GM21619 (cell line): ENCODE data around the gene GTF2H4.

Experiments used
- ATAC-seq: cut with Tn5 transposase; IDR thresholded peaks from one replicate; pipeline ENCODE4 v1.9.1; 2021; ENCODE audit not compliant: unreplicated experiment

GTF2H4 gene

GRCh38 chr6:30882204-30882758, 25.7 kb upstream of the GTF2H4 start:
- ATAC-seq: no peak

DNA sequence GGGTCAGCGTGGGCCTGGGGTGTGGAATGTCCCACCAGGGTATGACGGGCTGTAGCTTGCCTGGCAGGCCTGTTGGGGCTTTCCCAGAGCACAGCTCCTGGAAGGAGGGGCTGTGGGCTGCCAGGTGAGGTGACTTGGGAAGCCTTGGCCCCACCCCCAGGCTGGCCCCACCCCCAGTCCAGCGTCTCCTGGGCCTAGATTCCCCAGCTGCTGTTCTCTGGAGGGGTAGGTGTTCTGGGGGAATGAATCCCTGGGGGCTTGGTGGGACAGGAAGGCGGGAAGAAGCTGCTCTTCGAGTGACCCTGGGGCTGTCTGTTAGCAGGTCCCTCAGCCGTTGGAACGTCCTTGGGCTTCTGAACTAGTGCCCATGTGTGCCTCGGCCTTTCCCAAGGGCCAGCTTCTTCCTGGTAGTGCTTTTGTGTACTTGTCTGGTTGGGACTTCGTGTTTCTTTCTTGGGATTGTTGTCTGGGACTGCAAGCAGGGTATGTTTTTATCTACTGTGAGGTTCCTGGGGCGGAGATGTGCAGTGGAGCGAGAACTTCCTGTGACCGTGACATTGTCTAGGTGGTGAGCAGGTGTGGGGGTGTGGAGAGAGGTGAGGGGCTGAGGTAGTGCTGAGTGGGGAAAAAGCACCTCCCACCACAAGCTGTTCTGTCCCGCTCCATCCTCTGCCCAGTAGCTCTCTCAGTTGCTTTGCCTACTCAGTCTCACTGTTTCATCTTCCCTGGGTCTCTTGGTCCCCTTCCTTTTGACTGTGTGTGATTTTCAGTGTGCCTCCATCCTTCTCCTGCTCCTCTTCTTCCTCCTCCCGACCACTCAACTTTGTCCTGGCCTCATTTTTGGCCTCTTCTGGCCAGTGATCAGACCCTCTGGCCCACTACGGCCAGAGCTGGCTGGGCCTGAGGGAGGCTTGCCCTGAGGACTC, 25.0 kb upstream of the GTF2H4 start:
- ATAC-seq: no peak

DNA sequence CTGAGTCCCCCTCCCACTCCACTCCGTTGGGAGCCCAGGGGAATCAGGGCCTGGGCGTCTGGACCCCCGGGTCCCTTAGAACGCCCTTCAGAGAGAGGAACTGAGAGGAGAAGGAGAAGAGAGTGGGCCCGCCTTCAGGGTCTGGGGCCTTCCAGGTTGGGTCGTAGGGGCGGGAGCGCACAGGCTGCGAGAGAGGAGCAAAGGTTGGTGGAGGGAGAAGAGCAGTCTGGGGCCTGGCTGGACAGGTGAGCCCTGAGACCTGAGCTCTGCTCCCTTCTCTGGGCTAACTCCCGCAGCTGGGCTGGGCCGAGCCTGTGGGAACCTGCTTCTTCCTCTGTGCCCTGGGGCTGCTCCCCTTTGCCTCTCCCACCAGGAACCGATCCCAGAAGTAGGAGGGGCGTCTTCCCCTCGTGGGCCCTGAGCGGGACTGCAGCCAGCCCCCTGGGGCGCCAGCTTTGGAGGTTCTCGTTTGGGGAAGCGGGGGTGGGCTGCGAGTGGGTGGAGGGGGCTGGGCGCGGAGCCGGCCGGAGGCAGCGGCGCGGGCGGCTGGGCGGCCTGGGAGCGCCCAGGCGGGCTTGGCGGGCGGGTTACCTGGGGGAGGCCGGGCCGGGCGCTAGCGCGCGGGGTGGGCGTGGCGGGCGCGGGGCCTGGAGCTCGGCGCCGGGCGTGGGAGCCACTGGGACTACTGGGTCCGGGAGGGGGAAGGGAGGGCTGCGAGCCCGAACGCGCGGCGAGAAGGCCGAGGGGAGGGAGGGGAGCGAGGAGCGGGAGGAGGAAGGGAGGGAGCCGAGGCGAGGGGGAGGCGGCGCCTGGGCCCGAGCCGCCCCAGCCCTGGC, 24.1 kb upstream of the GTF2H4 start, which contains the start of gene DDR1:
Gene DDR1 (plus strand): TSS at position 835 of the 836 bp plus-strand sequence. CDS start 4,211 bp downstream, outside the sequence.
- ATAC-seq: no peak

- ATAC-seq: no peak
These were observed 23.2 kb upstream of the GTF2H4 start for GRCh38 chr6:30884521-30885480.

DNA sequence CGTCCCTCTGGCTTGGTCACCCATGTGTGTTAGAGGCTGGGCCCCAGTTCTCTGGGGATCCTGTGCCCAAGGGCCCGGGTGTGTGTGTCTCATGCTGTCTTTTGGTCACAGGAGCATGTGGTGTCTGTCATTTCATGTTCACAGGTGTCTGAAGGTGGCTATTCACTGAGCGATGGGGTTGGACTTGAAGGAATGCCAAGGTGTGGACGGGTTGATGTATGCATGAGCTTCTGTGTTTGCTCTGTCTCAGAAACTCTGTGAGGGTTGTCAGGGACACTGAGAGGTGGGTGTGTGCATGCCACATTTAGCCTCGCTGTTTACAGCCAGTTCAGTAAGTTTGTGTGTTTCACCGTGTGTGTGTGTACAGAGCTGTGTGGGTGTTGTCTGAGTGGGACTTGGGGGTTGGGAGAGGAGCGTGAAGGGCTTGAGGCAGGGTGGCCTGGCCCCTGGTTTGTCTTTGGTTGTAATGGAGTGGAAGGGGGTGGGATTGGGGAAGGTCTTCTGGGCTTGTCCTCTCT, 22.5 kb upstream of the GTF2H4 start:
- ATAC-seq: no peak

DNA sequence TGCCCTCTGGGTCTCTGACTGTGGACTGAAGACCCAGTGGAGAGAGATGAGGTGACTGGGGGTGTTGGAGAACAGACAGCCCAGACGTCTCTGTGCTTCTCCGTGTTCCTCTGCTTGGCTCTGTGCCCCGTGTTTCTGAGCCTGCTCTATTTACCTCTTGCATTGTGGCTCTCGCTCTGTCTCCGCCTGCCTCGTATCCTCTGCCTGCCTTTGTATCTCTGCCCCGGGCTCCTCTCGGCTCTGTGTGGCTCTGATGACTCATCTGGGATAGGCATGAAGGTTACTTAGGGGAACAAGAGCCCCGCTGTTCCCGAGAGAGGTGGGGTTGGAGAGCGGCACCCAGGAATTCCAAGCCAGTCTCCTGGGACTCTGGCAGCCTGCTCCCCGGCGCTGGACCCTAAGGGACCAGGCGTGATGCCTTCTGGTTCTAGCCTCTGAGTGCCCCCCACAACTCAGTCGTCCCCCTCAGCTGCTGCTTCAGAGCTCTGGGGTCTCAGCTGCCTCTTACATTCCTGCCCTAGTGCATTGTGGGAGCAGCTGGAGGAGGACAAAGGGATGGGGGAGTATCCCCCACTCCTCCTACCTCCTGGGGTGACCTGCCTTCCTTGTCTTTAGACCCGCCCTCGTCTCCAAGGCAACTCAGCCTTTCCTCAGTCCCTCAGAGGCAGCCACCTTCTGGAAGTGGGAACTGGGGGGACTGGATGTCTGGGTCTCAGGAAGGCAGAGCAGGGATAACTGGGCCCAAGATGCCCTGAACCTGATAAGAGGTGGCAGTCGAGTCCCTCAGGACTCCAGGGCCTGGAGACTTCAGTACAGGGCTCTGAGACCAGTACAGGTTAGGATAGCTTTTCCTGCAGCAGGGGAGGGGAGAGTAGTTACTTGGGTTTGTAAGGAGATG, 21.8 kb upstream of the GTF2H4 start:
- no peak for ATAC-seq

DNA sequence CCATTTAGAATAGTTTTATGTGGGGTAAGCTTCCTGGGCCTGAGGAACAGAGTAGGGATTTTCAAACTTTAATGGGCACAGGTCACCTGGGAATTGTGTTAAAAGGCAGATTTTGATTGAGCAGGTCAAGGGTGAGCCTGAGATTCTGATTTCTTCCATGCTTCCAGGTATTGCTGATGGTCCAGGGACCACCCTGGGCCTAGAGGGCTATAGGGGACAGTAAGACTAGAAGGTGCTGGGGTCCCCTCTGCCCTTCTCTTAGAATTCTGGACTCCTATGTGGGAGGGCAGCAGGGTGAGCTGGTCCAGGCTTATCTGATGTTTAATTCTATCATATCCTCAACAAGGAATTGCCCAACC, 21.1 kb upstream of the GTF2H4 start:
- ATAC-seq: no peak

DNA sequence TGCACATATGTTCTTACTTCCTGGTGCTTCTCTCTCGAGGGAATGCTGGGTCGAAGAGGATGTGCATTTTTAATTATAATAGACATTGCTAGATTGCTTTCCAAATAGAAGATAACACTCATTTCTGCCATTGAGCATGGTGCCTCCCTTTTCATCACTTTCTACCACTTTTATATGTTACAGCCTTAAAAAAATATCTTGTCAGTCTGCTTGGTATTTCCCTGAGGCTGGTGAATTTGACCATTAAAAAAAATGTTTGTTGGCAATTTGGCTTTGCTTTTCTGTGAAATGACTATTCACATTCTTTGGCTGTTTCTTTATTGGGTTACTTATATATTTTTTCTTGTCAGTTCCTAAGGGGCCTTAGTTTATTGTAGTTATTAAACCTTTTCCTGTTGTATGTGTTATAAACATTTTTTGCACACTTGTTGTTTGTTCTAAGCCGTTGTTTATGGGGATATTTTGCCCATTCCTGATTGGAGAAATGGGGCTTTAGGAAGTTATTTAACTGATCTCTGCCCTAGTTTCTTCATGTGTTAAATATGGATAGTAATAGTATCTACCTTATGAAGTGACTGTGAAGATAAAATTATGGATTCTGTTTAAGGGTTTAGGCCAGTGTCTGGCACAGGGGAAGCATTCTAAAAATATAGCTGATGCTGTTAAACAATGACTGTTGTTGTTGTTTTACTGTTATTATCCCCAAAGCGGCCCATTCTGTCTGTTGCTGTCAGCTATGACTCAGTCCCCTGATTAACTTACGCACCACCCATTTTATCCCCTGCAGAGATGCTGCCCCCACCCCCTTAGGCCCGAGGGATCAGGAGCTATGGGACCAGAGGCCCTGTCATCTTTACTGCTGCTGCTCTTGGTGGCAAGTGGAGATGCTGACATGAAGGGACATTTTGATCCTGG, 19.8 kb upstream of the GTF2H4 start:
- ATAC-seq: no peak

GRCh38 chr6:30888816-30889495, 19.1 kb upstream of the GTF2H4 start:
- no peak for ATAC-seq

DNA sequence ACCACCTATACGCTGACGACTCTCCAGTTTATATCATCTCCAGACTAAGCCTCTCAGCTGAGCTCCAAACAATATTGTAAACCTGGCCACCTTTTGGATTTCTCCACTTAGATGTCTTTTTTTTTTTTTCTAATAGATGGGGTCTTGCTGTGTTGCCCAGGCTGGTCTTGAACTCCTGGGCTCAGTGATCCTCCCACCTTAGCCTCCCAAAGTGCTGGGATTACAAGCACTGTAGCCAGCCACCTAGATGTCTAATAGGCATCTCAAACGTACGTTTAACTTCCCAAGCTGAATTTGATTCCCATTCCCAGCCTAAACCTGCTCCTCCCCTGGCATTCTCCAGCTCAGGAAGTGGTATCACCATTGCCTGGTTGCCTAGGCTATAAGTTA, 18.5 kb upstream of the GTF2H4 start:
- ATAC-seq: no peak

- no peak for ATAC-seq
These were observed 17.9 kb upstream of the GTF2H4 start for GRCh38 chr6:30889921-30890645.

- ATAC-seq: no peak
These were observed 17.2 kb upstream of the GTF2H4 start for GRCh38 chr6:30890646-30891449.

- no peak for ATAC-seq
These were observed 16.6 kb upstream of the GTF2H4 start for GRCh38 chr6:30891450-30891723.

- no peak for ATAC-seq
These were observed 16.0 kb upstream of the GTF2H4 start for GRCh38 chr6:30891816-30892538.

DNA sequence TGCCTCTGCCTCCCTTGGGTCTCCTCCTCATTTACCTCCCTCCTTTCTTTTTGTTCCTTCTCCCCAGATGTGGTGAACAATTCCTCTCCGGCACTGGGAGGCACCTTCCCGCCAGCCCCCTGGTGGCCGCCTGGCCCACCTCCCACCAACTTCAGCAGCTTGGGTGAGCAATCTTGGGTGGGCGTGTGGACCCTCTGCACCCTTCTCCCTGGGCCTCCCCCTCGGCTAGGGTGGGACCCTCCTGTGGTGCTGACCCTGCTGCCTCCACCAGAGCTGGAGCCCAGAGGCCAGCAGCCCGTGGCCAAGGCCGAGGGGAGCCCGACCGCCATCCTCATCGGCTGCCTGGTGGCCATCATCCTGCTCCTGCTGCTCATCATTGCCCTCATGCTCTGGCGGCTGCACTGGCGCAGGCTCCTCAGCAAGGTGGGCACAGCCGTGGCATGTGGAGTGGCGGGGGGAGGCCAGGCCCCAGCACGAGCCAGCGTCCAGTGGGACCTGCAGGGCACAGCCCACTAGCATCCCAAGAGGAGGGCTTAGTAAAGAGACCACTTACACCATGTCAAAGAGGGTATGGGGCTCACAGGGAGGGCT, 14.9 kb upstream of the GTF2H4 start:
- ATAC-seq: no peak
